ENCODE data around the gene POLRMT.

The POLRMT gene

GRCh38 chr19:601310-601709 is 32.0 kb downstream of the POLRMT start:
- no peak overlapping the region for H3K27ac ChIP-seq
- TF ChIP-seq CTCF (IDR thresholded peaks at IDR 0.05) (no peak), ZFX (IDR thresholded peaks at IDR 0.05; ENCODE audit: borderline replicate concordance) (no peak)

GRCh38 chr19:597406-598315 is 35.7 kb downstream of the POLRMT start:
- H3K27ac ChIP-seq: no peak overlapping the region
- TF ChIP-seq ZFX (IDR thresholded peaks at IDR 0.05; ENCODE audit: borderline replicate concordance) (no peak), CTCF (IDR thresholded peaks at IDR 0.05) (no peak)

GRCh38 chr19:596263-596655 is 37.1 kb downstream of the POLRMT start:
- no peak overlapping the region for H3K27ac ChIP-seq
- TF ChIP-seq ZFX (IDR thresholded peaks at IDR 0.05; ENCODE audit: borderline replicate concordance): no peak
- no peak for TF ChIP-seq CTCF (IDR thresholded peaks at IDR 0.05)

GRCh38 chr19:595326-596262 is 37.7 kb downstream of the POLRMT start:
- TF ChIP-seq ZFX (IDR thresholded peaks at IDR 0.05; ENCODE audit: borderline replicate concordance) (no peak), CTCF (IDR thresholded peaks at IDR 0.05) (no peak)
- no peak overlapping the region for H3K27ac ChIP-seq

- no peak overlapping the region for H3K27ac ChIP-seq
- TF ChIP-seq CTCF (IDR thresholded peaks at IDR 0.05) (no peak), ZFX (IDR thresholded peaks at IDR 0.05; ENCODE audit: borderline replicate concordance) (no peak)
Measured at GRCh38 chr19:594265-594870, 39.0 kb downstream of the POLRMT start.

GRCh38 chr19:593505-593904 is 39.8 kb downstream of the POLRMT start:
- no peak for TF ChIP-seq CTCF (IDR thresholded peaks at IDR 0.05)
- TF ChIP-seq ZFX (IDR thresholded peaks at IDR 0.05; ENCODE audit: borderline replicate concordance): no peak
- H3K27ac ChIP-seq: no peak overlapping the region
